ENCODE measurements around the gene AIDA. TPM values are rescaled to one million over a fixed set of nuclear protein-coding genes. Genes with fewer than 3 reads are reported as not detected.

AIDA gene
- 50.3 TPM for total RNA-seq

GRCh38 chr1:222712253-222713090 lies at the start of gene AIDA, which contains the start of gene BROX:
AIDA (minus strand) TSS chr1:222712491; CDS start chr1:222712317, 174 bp downstream.
BROX (plus strand) TSS chr1:222712564; CDS start chr1:222715700, 3,136 bp downstream.

GRCh38 chr1:222736972-222737371 lies 24.7 kb upstream of the AIDA start, which contains the start of gene FAM177B:
FAM177B (plus strand) TSS chr1:222737202; CDS start chr1:222746546, 9,344 bp downstream.

Other genes starting within 250 kb of the AIDA start
- 0.23 TPM for gene HHIPL2, start 164.4 kb downstream of the AIDA start, total RNA-seq
- gene TAF1A, start 122.6 kb downstream of the AIDA start, total RNA-seq, result 15.9 TPM
- gene MIA3, start 94.4 kb downstream of the AIDA start, total RNA-seq, result 57.4 TPM
- gene BROX, start 73 bp upstream of the AIDA start, total RNA-seq, result 56.3 TPM
- 0.23 TPM for gene FAM177B, start 24.7 kb upstream of the AIDA start, total RNA-seq
- 8.5 TPM for gene DISP1, start 102.5 kb upstream of the AIDA start, total RNA-seq